Measurements from ENCODE around the gene LARP1. TPM values are rescaled to one million over a fixed set of nuclear protein-coding genes. Genes with fewer than 3 reads are reported as not detected.

The LARP1 gene
- total and polyA plus RNA-seq, 9 of the 15 experiments (the other 6 are each of a cell fraction or from before 2014, with no cell fraction given) = 22.6 to 300 (median 92.0) TPM

DNA sequence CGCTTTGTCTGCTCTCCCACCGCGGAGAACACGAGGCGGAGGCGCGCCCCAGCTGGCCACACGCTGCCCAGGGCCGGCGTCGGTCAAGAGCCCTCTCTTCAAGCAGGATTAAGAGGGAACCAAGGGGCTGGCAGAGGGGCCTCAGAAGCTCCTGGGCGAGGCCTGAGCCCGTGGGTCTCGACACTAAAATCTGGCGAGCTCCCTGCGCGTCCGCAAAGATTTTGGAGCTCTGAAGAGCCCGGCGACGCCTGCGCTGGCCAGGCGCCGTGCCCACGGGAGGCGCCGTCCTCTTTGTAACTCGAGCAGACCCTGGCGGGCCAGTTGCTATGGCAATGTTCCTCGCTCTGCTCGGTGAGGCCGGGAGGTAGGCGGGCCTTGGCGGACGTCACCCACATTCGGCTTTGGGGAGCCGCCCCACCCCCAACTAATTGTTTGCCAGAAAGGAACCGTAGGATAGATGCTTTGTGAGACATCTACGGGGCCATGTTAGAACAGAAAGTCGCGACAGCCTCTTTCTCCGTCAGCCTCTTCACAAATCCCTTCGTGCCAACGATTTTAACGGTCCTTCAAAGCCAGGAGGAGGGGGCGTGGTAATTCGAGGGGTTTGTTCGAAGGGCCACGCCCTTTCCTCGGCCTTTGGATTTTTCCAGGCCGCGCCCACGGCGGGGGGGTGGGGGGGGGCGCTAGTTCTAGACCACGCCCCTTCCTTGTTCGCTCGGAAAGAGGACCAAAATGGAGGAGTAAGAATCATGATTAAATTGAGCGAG, 102.5 kb downstream of the LARP1 start (continued):
- TF ChIP-seq POLR2AphosphoS5 (IDR thresholded peaks at IDR 0.05; ENCODE audit: control insufficient read depth, insufficient read depth, low read depth, low read length) (peak; percentile 12; the same call in 1 of the 2 replicates), ZNF263 (CRISPR knock-in tag; IDR thresholded peaks at IDR 0.05; ENCODE audit: borderline replicate concordance) (no peak), RNF2 (IDR thresholded peaks at IDR 0.05) (no peak; the same call in none of the 2 replicates), MXI1 (IDR thresholded peaks at IDR 0.05; ENCODE audit: low read depth, low read length) (peak; percentile 91), FOXK2 (conservative IDR thresholded peaks at IDR 0.05 in 1 of 2, IDR thresholded peaks at IDR 0.05 in 1 of 2; ENCODE audit: low read depth in 2 of 2) (no peak), SOX6 (IDR thresholded peaks at IDR 0.05) (peak; percentile 5; the same call in 1 of the 2 replicates), BCOR (IDR thresholded peaks at IDR 0.05) (peak; percentile 21; the same call in 1 of the 2 replicates), SMARCA5 (IDR thresholded peaks at IDR 0.05) (no peak), GTF2A2 (tag; IDR thresholded peaks at IDR 0.05) (no peak), TCF7L2 (IDR thresholded peaks at IDR 0.05; ENCODE audit: low read depth, low read length) (no peak), ZNF140 (CRISPR knock-in tag; IDR thresholded peaks at IDR 0.05) (no peak), RBM34 (IDR thresholded peaks at IDR 0.05; ENCODE audit: borderline replicate concordance, insufficient read depth, low read length) (no peak), ZFP30 (CRISPR knock-in tag; IDR thresholded peaks at IDR 0.05; ENCODE audit: borderline replicate concordance) (no peak), TEAD4 (IDR thresholded peaks at IDR 0.05; ENCODE audit: low read length) (no peak), TEAD4 (CRISPR knock-in tag; IDR thresholded peaks at IDR 0.05; ENCODE audit: borderline replicate concordance) (no peak), CBX8 (IDR thresholded peaks at IDR 0.05; ENCODE audit: borderline replicate concordance, extremely low read depth, low read depth, low read length, poor library complexity, severe bottlenecking) (no peak), ZNF551 (CRISPR knock-in tag; IDR thresholded peaks at IDR 0.05) (no peak)
- TF ChIP-seq, protein P1, sequence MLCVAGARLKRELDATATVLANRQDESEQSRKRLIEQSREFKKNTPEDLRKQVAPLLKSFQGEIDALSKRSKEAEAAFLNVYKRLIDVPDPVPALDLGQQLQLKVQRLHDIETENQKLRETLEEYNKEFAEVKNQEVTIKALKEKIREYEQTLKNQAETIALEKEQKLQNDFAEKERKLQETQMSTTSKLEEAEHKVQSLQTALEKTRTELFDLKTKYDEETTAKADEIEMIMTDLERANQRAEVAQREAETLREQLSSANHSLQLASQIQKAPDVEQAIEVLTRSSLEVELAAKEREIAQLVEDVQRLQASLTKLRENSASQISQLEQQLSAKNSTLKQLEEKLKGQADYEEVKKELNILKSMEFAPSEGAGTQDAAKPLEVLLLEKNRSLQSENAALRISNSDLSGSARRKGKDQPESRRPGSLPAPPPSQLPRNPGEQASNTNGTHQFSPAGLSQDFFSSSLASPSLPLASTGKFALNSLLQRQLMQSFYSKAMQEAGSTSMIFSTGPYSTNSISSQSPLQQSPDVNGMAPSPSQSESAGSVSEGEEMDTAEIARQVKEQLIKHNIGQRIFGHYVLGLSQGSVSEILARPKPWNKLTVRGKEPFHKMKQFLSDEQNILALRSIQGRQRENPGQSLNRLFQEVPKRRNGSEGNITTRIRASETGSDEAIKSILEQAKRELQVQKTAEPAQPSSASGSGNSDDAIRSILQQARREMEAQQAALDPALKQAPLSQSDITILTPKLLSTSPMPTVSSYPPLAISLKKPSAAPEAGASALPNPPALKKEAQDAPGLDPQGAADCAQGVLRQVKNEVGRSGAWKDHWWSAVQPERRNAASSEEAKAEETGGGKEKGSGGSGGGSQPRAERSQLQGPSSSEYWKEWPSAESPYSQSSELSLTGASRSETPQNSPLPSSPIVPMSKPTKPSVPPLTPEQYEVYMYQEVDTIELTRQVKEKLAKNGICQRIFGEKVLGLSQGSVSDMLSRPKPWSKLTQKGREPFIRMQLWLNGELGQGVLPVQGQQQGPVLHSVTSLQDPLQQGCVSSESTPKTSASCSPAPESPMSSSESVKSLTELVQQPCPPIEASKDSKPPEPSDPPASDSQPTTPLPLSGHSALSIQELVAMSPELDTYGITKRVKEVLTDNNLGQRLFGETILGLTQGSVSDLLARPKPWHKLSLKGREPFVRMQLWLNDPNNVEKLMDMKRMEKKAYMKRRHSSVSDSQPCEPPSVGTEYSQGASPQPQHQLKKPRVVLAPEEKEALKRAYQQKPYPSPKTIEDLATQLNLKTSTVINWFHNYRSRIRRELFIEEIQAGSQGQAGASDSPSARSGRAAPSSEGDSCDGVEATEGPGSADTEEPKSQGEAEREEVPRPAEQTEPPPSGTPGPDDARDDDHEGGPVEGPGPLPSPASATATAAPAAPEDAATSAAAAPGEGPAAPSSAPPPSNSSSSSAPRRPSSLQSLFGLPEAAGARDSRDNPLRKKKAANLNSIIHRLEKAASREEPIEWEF (CRISPR knock-in tag; IDR thresholded peaks at IDR 0.05) = no peak
- TF ChIP-seq, protein P2, sequence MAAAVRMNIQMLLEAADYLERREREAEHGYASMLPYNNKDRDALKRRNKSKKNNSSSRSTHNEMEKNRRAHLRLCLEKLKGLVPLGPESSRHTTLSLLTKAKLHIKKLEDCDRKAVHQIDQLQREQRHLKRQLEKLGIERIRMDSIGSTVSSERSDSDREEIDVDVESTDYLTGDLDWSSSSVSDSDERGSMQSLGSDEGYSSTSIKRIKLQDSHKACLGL (CRISPR knock-in tag; IDR thresholded peaks at IDR 0.05; ENCODE audit: borderline replicate concordance, poor library complexity, severe bottlenecking) = no peak
- TF ChIP-seq, protein P3, sequence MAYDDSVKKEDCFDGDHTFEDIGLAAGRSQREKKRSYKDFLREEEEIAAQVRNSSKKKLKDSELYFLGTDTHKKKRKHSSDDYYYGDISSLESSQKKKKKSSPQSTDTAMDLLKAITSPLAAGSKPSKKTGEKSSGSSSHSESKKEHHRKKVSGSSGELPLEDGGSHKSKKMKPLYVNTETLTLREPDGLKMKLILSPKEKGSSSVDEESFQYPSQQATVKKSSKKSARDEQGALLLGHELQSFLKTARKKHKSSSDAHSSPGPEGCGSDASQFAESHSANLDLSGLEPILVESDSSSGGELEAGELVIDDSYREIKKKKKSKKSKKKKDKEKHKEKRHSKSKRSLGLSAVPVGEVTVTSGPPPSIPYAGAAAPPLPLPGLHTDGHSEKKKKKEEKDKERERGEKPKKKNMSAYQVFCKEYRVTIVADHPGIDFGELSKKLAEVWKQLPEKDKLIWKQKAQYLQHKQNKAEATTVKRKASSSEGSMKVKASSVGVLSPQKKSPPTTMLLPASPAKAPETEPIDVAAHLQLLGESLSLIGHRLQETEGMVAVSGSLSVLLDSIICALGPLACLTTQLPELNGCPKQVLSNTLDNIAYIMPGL (CRISPR knock-in tag; IDR thresholded peaks at IDR 0.05) = peak; percentile 62; the same call in 1 of the 2 replicates
